ENCODE results near the gene MTHFSD.

DNA sequence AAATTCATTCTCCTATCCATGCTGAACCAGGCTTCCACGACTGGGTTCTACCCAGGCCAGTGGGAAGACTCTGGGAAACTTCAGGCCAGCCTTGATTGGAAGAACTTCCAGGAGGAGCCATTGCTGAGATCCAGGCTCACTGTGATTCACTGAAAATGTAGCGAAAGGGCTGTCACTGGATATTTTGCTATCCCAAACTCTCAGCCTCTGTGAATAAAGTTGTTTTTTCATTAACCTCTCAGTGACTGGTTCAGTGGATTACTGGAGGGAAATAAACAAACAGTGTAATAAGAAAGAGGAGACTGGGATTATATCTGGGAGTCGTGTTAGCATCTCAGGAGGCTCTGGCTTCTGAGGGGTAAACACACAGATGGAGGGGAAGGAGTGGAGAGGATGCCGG, 26.4 kb upstream of the MTHFSD start:
- TF ChIP-seq, protein P1, sequence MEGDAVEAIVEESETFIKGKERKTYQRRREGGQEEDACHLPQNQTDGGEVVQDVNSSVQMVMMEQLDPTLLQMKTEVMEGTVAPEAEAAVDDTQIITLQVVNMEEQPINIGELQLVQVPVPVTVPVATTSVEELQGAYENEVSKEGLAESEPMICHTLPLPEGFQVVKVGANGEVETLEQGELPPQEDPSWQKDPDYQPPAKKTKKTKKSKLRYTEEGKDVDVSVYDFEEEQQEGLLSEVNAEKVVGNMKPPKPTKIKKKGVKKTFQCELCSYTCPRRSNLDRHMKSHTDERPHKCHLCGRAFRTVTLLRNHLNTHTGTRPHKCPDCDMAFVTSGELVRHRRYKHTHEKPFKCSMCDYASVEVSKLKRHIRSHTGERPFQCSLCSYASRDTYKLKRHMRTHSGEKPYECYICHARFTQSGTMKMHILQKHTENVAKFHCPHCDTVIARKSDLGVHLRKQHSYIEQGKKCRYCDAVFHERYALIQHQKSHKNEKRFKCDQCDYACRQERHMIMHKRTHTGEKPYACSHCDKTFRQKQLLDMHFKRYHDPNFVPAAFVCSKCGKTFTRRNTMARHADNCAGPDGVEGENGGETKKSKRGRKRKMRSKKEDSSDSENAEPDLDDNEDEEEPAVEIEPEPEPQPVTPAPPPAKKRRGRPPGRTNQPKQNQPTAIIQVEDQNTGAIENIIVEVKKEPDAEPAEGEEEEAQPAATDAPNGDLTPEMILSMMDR (IDR thresholded peaks at IDR 0.05; ENCODE audit: extremely low read depth in 1 of 2, insufficient read depth in 1 of 2, low read depth in 1 of 2, low read length in 2 of 2) = no peak
- no peak for TF ChIP-seq POLR2AphosphoS5 (IDR thresholded peaks at IDR 0.05; ENCODE audit: insufficient read depth, low read depth, low read length)
- TF ChIP-seq EZH2 (IDR thresholded peaks at IDR 0.05; ENCODE audit: borderline replicate concordance, low read depth, low read length, severe bottlenecking) = no peak
- TF ChIP-seq POLR2A (IDR thresholded peaks at IDR 0.05; ENCODE audit: low read depth, low read length) = no peak
- TF ChIP-seq, protein P2, sequence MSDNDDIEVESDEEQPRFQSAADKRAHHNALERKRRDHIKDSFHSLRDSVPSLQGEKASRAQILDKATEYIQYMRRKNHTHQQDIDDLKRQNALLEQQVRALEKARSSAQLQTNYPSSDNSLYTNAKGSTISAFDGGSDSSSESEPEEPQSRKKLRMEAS (IDR thresholded peaks at IDR 0.05; ENCODE audit: insufficient read depth, insufficient read length) = no peak
- no peak for TF ChIP-seq GATA2 (IDR thresholded peaks at IDR 0.05; ENCODE audit: insufficient read depth, insufficient read length, low read depth, low read length)
- TF ChIP-seq FOS (IDR thresholded peaks at IDR 0.05; ENCODE audit: borderline replicate concordance, insufficient read depth, low read length) = no peak
- no peak for TF ChIP-seq JUN (IDR thresholded peaks at IDR 0.05; ENCODE audit: borderline replicate concordance, insufficient read depth, insufficient read length, low read depth)
